NCI-H2171 (cell line): ENCODE data around the gene HDHD2.
"Not testable (repeated sequence)": the region's sequence is repeated elsewhere in the genome, so short reads cannot be mapped to it uniquely, and the experiment has no call there.

Experiments
- DNase-seq: peaks from one replicate; lab custom pipeline; 2025; lab: John Stamatoyannopoulos, UW

Gene HDHD2

GRCh38 chr18:47150029-47150823 is at the start of gene HDHD2:
TSS of gene HDHD2 (minus strand) at chr18:47150500. CDS start at chr18:47136439, 14,061 bp downstream.
- peak; percentile 81 for DNase-seq

GRCh38 chr18:47195961-47196360 is 45.7 kb upstream of the HDHD2 start:
- not testable (repeated sequence) for DNase-seq

- DNase-seq = no peak
Observed at GRCh38 chr18:47191961-47192360, 41.7 kb upstream of the HDHD2 start.

GRCh38 chr18:47187721-47188120 is 37.4 kb upstream of the HDHD2 start:
- no peak for DNase-seq

GRCh38 chr18:47184419-47185050 is 34.2 kb upstream of the HDHD2 start:
- DNase-seq = peak; percentile 56

- not testable (repeated sequence) for DNase-seq
Observed at GRCh38 chr18:47182156-47182555, 31.9 kb upstream of the HDHD2 start.

GRCh38 chr18:47180765-47181164 is 30.5 kb upstream of the HDHD2 start:
- no peak for DNase-seq

- DNase-seq = peak; percentile 26
Observed at GRCh38 chr18:47179520-47179919, 29.2 kb upstream of the HDHD2 start.

- DNase-seq = peak; percentile 85
Observed at GRCh38 chr18:47175898-47176575, 25.7 kb upstream of the HDHD2 start, which contains the start of gene IER3IP1. TSS of gene IER3IP1 (minus strand) at chr18:47176364. CDS start at chr18:47176277, 87 bp downstream.

GRCh38 chr18:47175283-47175897 is 25.1 kb upstream of the HDHD2 start:
- DNase-seq = no peak

GRCh38 chr18:47174545-47175116 is 24.3 kb upstream of the HDHD2 start:
- DNase-seq = no peak

GRCh38 chr18:47172476-47172875 is 22.2 kb upstream of the HDHD2 start:
- no peak for DNase-seq

GRCh38 chr18:47168913-47169312 is 18.6 kb upstream of the HDHD2 start:
- no peak for DNase-seq

- no peak for DNase-seq
Observed at GRCh38 chr18:47168509-47168908, 18.2 kb upstream of the HDHD2 start.

- DNase-seq = no peak
Observed at GRCh38 chr18:47166294-47166693, 16.0 kb upstream of the HDHD2 start.

GRCh38 chr18:47163241-47163640 is 12.9 kb upstream of the HDHD2 start:
- DNase-seq = no peak

GRCh38 chr18:47160256-47160655 is 10.0 kb upstream of the HDHD2 start:
- DNase-seq = no peak

GRCh38 chr18:47158404-47158803 is 8.1 kb upstream of the HDHD2 start:
- not testable (repeated sequence) for DNase-seq

- no peak for DNase-seq
Observed at GRCh38 chr18:47151439-47151838, 1.1 kb upstream of the HDHD2 start.

GRCh38 chr18:47150824-47151366 is 595 bp upstream of the HDHD2 start:
- DNase-seq = no peak

GRCh38 chr18:47149457-47150028 is 757 bp downstream of the HDHD2 start:
- DNase-seq = no peak
